H9 (cell line): ENCODE data around the gene SETD5. TPM values are rescaled to one million over a fixed set of nuclear protein-coding genes. Genes with fewer than 3 reads are reported as not detected.

Experiments
- DNase-seq: peaks from one replicate; pipeline ENCODE4 v3.0.0-alpha.2; 2017
- H2AFZ ChIP-seq: one replicate; pipeline ENCODE4 v1.6.1; 2013; ENCODE audit warnings: mild to moderate bottlenecking, low read length, control low read depth, moderate library complexity
- H2AK5ac ChIP-seq: 2 replicates; pipeline ENCODE4 v1.6.1; 2013; ENCODE audit warnings: low read length, control low read depth, mixed read lengths; ENCODE audit not compliant: insufficient read length
- H2BK120ac ChIP-seq: one replicate; pipeline ENCODE4 v1.6.1; 2013; ENCODE audit warnings: low read depth, mild to moderate bottlenecking, low read length, control low read depth, inconsistent platforms; ENCODE audit not compliant: poor library complexity, severe bottlenecking
- H2BK12ac ChIP-seq: 2 replicates; pipeline ENCODE4 v1.6.1; 2013; ENCODE audit warnings: low read length, control low read depth, mixed read lengths, low read depth; ENCODE audit not compliant: insufficient read length
- H2BK15ac ChIP-seq: 2 replicates; pipeline ENCODE4 v1.6.1; 2013; ENCODE audit warnings: low read depth, low read length, control low read depth
- H2BK20ac ChIP-seq: one replicate; pipeline ENCODE4 v1.6.1; 2013; ENCODE audit warnings: low read depth, mild to moderate bottlenecking, low read length, control low read depth, inconsistent platforms; ENCODE audit not compliant: poor library complexity, severe bottlenecking
- H2BK5ac ChIP-seq: 2 replicates; pipeline ENCODE4 v1.6.1; 2013; ENCODE audit warnings: low read length, control low read depth, mixed read lengths; ENCODE audit not compliant: insufficient read length
- H3K14ac ChIP-seq: 2 replicates; pipeline ENCODE4 v1.6.1; 2013; ENCODE audit warnings: low read length, control low read depth; ENCODE audit not compliant: insufficient read depth
- H3K18ac ChIP-seq: 2 replicates; pipeline ENCODE4 v1.6.1; 2013; ENCODE audit warnings: low read depth, mild to moderate bottlenecking, mixed read lengths, low read length, control low read depth; ENCODE audit not compliant: insufficient read length
- H3K23ac ChIP-seq: 2 replicates; pipeline ENCODE4 v1.6.1; 2013; ENCODE audit warnings: low read length, control low read depth, mixed read lengths, low read depth; ENCODE audit not compliant: insufficient read length
- H3K23me2 ChIP-seq: 2 replicates; pipeline ENCODE4 v1.6.1; 2013; ENCODE audit warnings: low read depth, mild to moderate bottlenecking, mixed read lengths, low read length, control low read depth; ENCODE audit not compliant: insufficient read length, poor library complexity, severe bottlenecking
- H3K27ac ChIP-seq: 2 replicates; pipeline ENCODE4 v1.5.1; 2013; ENCODE audit warnings: low read length, control low read depth, mixed read lengths, low read depth; ENCODE audit not compliant: insufficient read length
- H3K27me3 ChIP-seq: 2 replicates; pipeline ENCODE4 v1.6.1; 2013; ENCODE audit warnings: low read length, control low read depth, inconsistent platforms; ENCODE audit not compliant: insufficient read depth
- H3K4ac ChIP-seq: 2 replicates; pipeline ENCODE4 v1.6.1; 2013; ENCODE audit warnings: low read depth, mild to moderate bottlenecking, control low read depth, inconsistent platforms, low read length, moderate library complexity
- H3K4me1 ChIP-seq: 2 replicates; pipeline ENCODE4 v1.6.1; 2013; ENCODE audit warnings: low read length, control low read depth, inconsistent platforms; ENCODE audit not compliant: insufficient read depth
- H3K4me2 ChIP-seq: 2 replicates; pipeline ENCODE4 v1.6.1; 2013; ENCODE audit warnings: low read length, control low read depth, mixed read lengths; ENCODE audit not compliant: insufficient read length, insufficient read depth
- H3K56ac ChIP-seq: 2 replicates; pipeline ENCODE4 v1.6.1; 2013; ENCODE audit warnings: low read depth, mild to moderate bottlenecking, mixed read lengths, low read length, control low read depth; ENCODE audit not compliant: insufficient read length
- H3K79me1 ChIP-seq: 2 replicates; pipeline ENCODE4 v1.6.1; 2013; ENCODE audit warnings: low read depth, mild to moderate bottlenecking, moderate library complexity, low read length, control low read depth, inconsistent platforms; ENCODE audit not compliant: insufficient read depth, poor library complexity, severe bottlenecking
- H3K79me2 ChIP-seq: 2 replicates; pipeline ENCODE4 v1.6.1; 2013; ENCODE audit warnings: low read length, control low read depth, inconsistent platforms; ENCODE audit not compliant: insufficient read depth
- H3K9ac ChIP-seq: 2 replicates; pipeline ENCODE4 v1.6.1; 2013; ENCODE audit warnings: low read length, control low read depth, mixed read lengths; ENCODE audit not compliant: insufficient read length; ENCODE audit errors: extremely low read depth
- H3K9me3 ChIP-seq: one replicate; pipeline ENCODE4 v1.6.1; 2013; ENCODE audit warnings: low read depth, low read length, inconsistent platforms; ENCODE audit not compliant: control insufficient read depth
- H3T11ph ChIP-seq: one replicate; pipeline ENCODE4 v1.6.1; 2013; ENCODE audit warnings: mild to moderate bottlenecking, low read length, control low read depth, inconsistent platforms
- H4K20me1 ChIP-seq: one replicate; pipeline ENCODE4 v1.6.1; 2013; ENCODE audit not compliant: control insufficient read depth, insufficient read length, insufficient read depth
- H4K5ac ChIP-seq: 2 replicates; pipeline ENCODE4 v1.6.1; 2013; ENCODE audit warnings: low read depth, mild to moderate bottlenecking, mixed read lengths, low read length, control low read depth; ENCODE audit not compliant: insufficient read length
- H4K8ac ChIP-seq: replicated peaks from 2 replicates; pipeline ENCODE4 v1.6.1; 2013; ENCODE audit warnings: low read length, control low read depth, mixed read lengths, low read depth; ENCODE audit not compliant: insufficient read length
- H4K91ac ChIP-seq: 2 replicates; pipeline ENCODE4 v1.6.1; 2013; ENCODE audit warnings: low read depth, mild to moderate bottlenecking, moderate library complexity, mixed read lengths, low read length, control low read depth; ENCODE audit not compliant: insufficient read length
- H3K27ac Mint-ChIP-seq, 3 experiments: 2 replicates in 2 of 3; 3 replicates in 1 of 3; pipeline ENCODE4 v1.8.0; 2020 to 2021; ENCODE audit warnings: mixed read lengths in 3 of 3, mild to moderate bottlenecking in 1 of 3, moderate library complexity in 1 of 3
- H3K27me3 Mint-ChIP-seq: 2 replicates; pipeline ENCODE4 v1.8.0; 2021; ENCODE audit warnings: low read depth, mild to moderate bottlenecking, moderate library complexity, mixed read lengths
- H3K36me3 Mint-ChIP-seq, 3 experiments: 2 replicates in 2 of 3; 3 replicates in 1 of 3; pipeline ENCODE4 v1.8.0; 2020 to 2021; ENCODE audit warnings: low read depth in 3 of 3, mixed read lengths in 3 of 3; ENCODE audit not compliant: insufficient read depth in 1 of 3
- H3K4me1 Mint-ChIP-seq, 2 experiments: 2 replicates each; pipeline ENCODE4 v1.8.0; 2020; ENCODE audit warnings: mixed read lengths in 2 of 2
- H3K4me3 Mint-ChIP-seq, 2 experiments: 2 replicates in 1 of 2; 3 replicates in 1 of 2; pipeline ENCODE4 v1.8.0; 2020 to 2021; ENCODE audit warnings: mild to moderate bottlenecking in 2 of 2, mixed read lengths in 2 of 2, moderate library complexity in 1 of 2
- H3K9me3 Mint-ChIP-seq, 2 experiments: 2 replicates in 1 of 2; 3 replicates in 1 of 2; pipeline ENCODE4 v1.8.0; 2020; ENCODE audit warnings: mild to moderate bottlenecking in 2 of 2, mixed read lengths in 2 of 2, moderate library complexity in 1 of 2
- whole genome bisulfite sequencing: extraction: QIAGEN DNeasy Blood & Tissue Kit; methylation state at CpG from one replicate; pipeline ENCODE4 v1.1.7; 2013; ENCODE audit warnings: missing lambda C conversion rate, low lambda C conversion rate, mixed read lengths; ENCODE audit not compliant: insufficient read length; ENCODE audit errors: extremely low coverage; 5-methylcytosine and 5-hydroxymethylcytosine counted together
- total RNA-seq: library from RNA; stranded (reverse); gene quantifications from 2 replicates; pipeline ENCODE4 v1.2.1, GENCODE V29; 2021
- TF ChIP-seq, protein P1 (sequence below): fragments of 200-600 bp; sonication (generic); conservative IDR thresholded peaks from 3 replicates; pipeline ENCODE4 v1.8.0; 2021; ENCODE audit warnings: antibody characterized with exemption, mild to moderate bottlenecking

The SETD5 gene
- total RNA-seq, 1 experiment from 2014 or later, result 207 TPM

DNA sequence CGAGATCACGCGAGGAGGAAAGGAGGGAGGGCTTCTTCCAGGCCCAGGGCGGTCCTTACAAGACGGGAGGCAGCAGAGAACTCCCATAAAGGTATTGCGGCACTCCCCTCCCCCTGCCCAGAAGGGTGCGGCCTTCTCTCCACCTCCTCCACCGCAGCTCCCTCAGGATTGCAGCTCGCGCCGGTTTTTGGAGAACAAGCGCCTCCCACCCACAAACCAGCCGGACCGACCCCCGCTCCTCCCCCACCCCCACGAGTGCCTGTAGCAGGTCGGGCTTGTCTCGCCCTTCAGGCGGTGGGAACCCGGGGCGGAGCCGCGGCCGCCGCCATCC, 1.1 kb upstream of the SETD5 start:
- H2BK5ac ChIP-seq, result no peak overlapping the region
- peak overlapping the region; percentile 77; the same call in 1 of the 2 replicates for H3K14ac ChIP-seq
- peak; percentile 95 for DNase-seq
- H4K5ac ChIP-seq, result no peak overlapping the region
- H3K9me3 ChIP-seq, result no peaks in the 10 kb centered on the region
- peaks cover 63% of the 10 kb centered on the region for H3K79me2 ChIP-seq
- H3K4me2 ChIP-seq, result peak overlapping the region; percentile 81
- Mint-ChIP-seq H3K27ac (peak overlapping the region; percentile 98 to 100 (median 99)), H3K4me3 (peak overlapping the region; percentile 95 to 99), H3K9me3 (no peaks in the 10 kb centered on the region; a peak in 1 of 5 replicates), H3K4me1 (peaks cover 39 to 44% of the 10 kb centered on the region in 2 experiments), H3K27me3 (no peaks in the 10 kb centered on the region), H3K36me3 (peaks cover 32 to 59% (median 56%) of the 10 kb centered on the region in 3 experiments)
- H3K23ac ChIP-seq, result no peak overlapping the region
- no peak overlapping the region for H2BK120ac ChIP-seq
- no peak overlapping the region for H3T11ph ChIP-seq
- H3K4me1 ChIP-seq, result 0 out of 2 replicates have a peak, but pooled peaks cover 4% of the 10 kb centered on the region
- no peak overlapping the region for H2BK12ac ChIP-seq
- H3K4ac ChIP-seq, result no peak overlapping the region
- H3K18ac ChIP-seq, result peak overlapping the region; percentile 80
- H2AFZ ChIP-seq, result no peak overlapping the region
- H3K27ac ChIP-seq, result peak overlapping the region; percentile 75
- H3K9ac ChIP-seq, result peak overlapping the region; percentile 80
- H3K27me3 ChIP-seq, result no peaks in the 10 kb centered on the region
- H3K56ac ChIP-seq, result no peak overlapping the region
- H4K8ac ChIP-seq, result no peak overlapping the region
- TF ChIP-seq, protein P1, sequence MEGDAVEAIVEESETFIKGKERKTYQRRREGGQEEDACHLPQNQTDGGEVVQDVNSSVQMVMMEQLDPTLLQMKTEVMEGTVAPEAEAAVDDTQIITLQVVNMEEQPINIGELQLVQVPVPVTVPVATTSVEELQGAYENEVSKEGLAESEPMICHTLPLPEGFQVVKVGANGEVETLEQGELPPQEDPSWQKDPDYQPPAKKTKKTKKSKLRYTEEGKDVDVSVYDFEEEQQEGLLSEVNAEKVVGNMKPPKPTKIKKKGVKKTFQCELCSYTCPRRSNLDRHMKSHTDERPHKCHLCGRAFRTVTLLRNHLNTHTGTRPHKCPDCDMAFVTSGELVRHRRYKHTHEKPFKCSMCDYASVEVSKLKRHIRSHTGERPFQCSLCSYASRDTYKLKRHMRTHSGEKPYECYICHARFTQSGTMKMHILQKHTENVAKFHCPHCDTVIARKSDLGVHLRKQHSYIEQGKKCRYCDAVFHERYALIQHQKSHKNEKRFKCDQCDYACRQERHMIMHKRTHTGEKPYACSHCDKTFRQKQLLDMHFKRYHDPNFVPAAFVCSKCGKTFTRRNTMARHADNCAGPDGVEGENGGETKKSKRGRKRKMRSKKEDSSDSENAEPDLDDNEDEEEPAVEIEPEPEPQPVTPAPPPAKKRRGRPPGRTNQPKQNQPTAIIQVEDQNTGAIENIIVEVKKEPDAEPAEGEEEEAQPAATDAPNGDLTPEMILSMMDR, result no peak
- H3K23me2 ChIP-seq, result peaks cover 10% of the 10 kb centered on the region
- H2AK5ac ChIP-seq, result no peak overlapping the region
- H3K79me1 ChIP-seq, result no peaks in the 10 kb centered on the region
- WGBS, result no CpG with 5 or more reads among the region's 25 CpGs
- H2BK20ac ChIP-seq, result no peak overlapping the region
- H4K91ac ChIP-seq, result no peak overlapping the region
- no peaks in the 10 kb centered on the region for H4K20me1 ChIP-seq
- no peak overlapping the region for H2BK15ac ChIP-seq
